Endometrium (tissue), 2 donors: Measurements from ENCODE around the gene ALG12.

ENCODE experiments used
- FAIRE-seq: peaks from 2 replicates; lab custom pipeline; 2012; peaks lifted over from hg19 to GRCh38; lab: Jason Lieb, UNC
- donor health status: control.
- donor health status: control.

The ALG12 gene

GRCh38 chr22:49929994-49930575, 11.8 kb upstream of the ALG12 start:
- no peak for FAIRE-seq

- FAIRE-seq, result no peak
Measured at GRCh38 chr22:49929211-49929979, 11.2 kb upstream of the ALG12 start.

- no peak for FAIRE-seq
Measured at GRCh38 chr22:49928555-49929210, 10.4 kb upstream of the ALG12 start.

GRCh38 chr22:49928185-49928495, 9.9 kb upstream of the ALG12 start:
- no peak for FAIRE-seq

- no peak for FAIRE-seq
Measured at GRCh38 chr22:49927483-49928184, 9.4 kb upstream of the ALG12 start.

GRCh38 chr22:49926916-49927315, 8.7 kb upstream of the ALG12 start:
- FAIRE-seq, result no peak

GRCh38 chr22:49925525-49926128, 7.4 kb upstream of the ALG12 start:
- FAIRE-seq, result no peak

- FAIRE-seq, result no peak
Measured at GRCh38 chr22:49924113-49924833, 6.0 kb upstream of the ALG12 start.

GRCh38 chr22:49923445-49923844, 5.2 kb upstream of the ALG12 start:
- no peak for FAIRE-seq

- no peak for FAIRE-seq
Measured at GRCh38 chr22:49922926-49923325, 4.7 kb upstream of the ALG12 start.

- no peak for FAIRE-seq
Measured at GRCh38 chr22:49922484-49922883, 4.2 kb upstream of the ALG12 start.

- no peak for FAIRE-seq
Measured at GRCh38 chr22:49921508-49922278, 3.5 kb upstream of the ALG12 start.

GRCh38 chr22:49920859-49921258, 2.6 kb upstream of the ALG12 start:
- no peak for FAIRE-seq

- FAIRE-seq, result no peak
Measured at GRCh38 chr22:49918911-49919881, 958 bp upstream of the ALG12 start.

GRCh38 chr22:49916831-49917230, 1.4 kb downstream of the ALG12 start:
- no peak for FAIRE-seq

- no peak for FAIRE-seq
Measured at GRCh38 chr22:49915610-49916009, 2.6 kb downstream of the ALG12 start.

GRCh38 chr22:49914256-49914655, 4.0 kb downstream of the ALG12 start:
- FAIRE-seq, result no peak

GRCh38 chr22:49913446-49913845, 4.8 kb downstream of the ALG12 start:
- no peak for FAIRE-seq

GRCh38 chr22:49913026-49913425, 5.2 kb downstream of the ALG12 start:
- no peak for FAIRE-seq
